Measurements from ENCODE around the gene ANO10.

The ANO10 gene

DNA sequence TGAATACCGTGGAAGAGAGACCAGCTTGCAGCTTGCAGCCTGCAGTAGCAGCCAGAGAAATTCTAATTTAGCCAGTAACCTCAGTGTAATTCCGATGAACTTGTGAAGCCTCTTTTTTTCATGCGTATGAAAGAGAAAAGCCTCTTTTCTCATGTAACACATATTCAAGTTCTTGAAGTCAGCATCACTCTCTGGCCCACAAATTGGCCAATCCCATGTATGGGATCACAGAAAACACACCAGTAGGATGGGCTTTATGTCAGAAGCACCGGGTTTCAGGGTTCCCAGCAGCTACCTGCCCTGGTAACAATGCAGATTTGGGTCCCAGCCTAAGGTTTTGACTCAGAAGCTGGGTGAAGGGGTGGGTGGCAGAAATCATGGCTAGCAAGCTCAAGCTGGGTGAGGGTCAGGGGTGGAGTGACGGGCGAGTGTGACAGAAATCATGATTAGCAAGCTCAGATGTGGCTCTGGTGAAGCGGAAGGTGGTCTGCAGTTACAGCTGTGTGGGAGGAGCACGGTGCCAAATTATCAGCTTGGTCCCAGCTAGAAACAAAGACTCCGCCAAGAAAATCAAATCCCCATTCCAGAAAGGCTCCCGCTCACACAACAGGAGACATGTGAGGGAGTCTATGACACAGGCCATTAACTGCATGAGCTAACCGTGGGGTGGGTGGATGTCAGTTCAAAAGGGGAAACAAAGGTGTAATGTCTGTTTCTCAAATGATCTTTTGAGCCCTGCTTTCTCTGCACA, 248.8 kb downstream of the ANO10 start:
- H3K4me1 ChIP-seq (ENCODE audit: control insufficient read depth, insufficient read depth, low read length, poor library complexity, severe bottlenecking): no peaks in the 10 kb centered on the region
- no peaks in the 10 kb centered on the region for H3K36me3 ChIP-seq (ENCODE audit: control insufficient read depth, insufficient read depth, low read length)
- H3K4me3 ChIP-seq (ENCODE audit: extremely low read depth, insufficient read depth, low read length, poor library complexity, severe bottlenecking): no peak overlapping the region
- WGBS, 2 experiments (ENCODE audit: insufficient coverage in 2 of 2): 68 to 69% methylated on average over 8 of the region's 11 CpGs
- H3K27ac ChIP-seq (ENCODE audit: low read depth, low read length, severe bottlenecking): no peak overlapping the region
- H3K9me3 ChIP-seq (ENCODE audit: control insufficient read depth, low read length): no peaks in the 10 kb centered on the region

DNA sequence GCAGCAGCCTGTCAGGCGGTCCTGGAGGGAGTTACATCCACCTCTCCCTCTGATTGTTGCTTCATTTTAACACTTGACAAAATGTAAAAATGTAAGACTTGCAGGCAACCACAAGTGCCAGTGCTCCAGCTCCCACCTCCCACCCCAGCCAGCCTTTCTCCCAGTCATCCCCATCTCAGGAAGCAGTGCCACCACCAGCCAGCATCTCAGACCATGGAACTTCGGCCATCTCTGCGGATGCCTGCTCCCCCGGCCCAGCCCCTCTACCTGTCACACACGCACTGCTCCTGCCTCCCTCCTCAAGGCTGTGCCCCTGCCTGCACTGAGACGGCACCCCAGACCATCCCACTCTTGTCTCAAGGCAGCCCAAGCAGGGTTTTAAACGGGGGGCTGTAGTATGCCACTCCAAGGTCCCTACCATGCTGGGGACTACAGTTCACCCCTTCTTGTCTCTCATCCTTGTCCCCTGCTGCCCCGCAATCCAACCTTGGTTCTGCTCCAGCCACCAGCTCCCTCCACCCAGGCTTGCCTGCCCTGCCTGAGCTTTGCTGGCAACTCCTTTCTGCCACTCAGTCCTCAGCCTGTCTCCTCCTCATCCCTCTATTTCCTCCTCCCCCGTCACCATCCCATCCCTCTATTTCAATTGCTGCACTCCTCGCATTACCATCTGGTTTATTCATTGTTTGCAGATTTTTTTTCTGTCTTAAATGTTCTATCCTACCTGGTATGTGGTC, 249.6 kb downstream of the ANO10 start:
- WGBS, 2 experiments (ENCODE audit: insufficient coverage in 2 of 2): 84 to 94% methylated on average over 7 to 10 of the region's 10 CpGs
- Histone ChIP-seq H3K9me3 (ENCODE audit: control insufficient read depth, low read length) (no peaks in the 10 kb centered on the region), H3K36me3 (ENCODE audit: control insufficient read depth, insufficient read depth, low read length) (no peaks in the 10 kb centered on the region), H3K27ac (ENCODE audit: low read depth, low read length, severe bottlenecking) (no peak overlapping the region), H3K4me1 (ENCODE audit: control insufficient read depth, insufficient read depth, low read length, poor library complexity, severe bottlenecking) (no peaks in the 10 kb centered on the region), H3K4me3 (ENCODE audit: extremely low read depth, insufficient read depth, low read length, poor library complexity, severe bottlenecking) (no peak overlapping the region)

- no peaks in the 10 kb centered on the region for H3K4me1 ChIP-seq (ENCODE audit: control insufficient read depth, insufficient read depth, low read length, poor library complexity, severe bottlenecking)
- WGBS, 2 experiments (ENCODE audit: insufficient coverage in 2 of 2): no CpG with 5 or more reads among the region's 3 CpGs
- H3K4me3 ChIP-seq (ENCODE audit: extremely low read depth, insufficient read depth, low read length, poor library complexity, severe bottlenecking): no peak overlapping the region
- H3K27ac ChIP-seq (ENCODE audit: low read depth, low read length, severe bottlenecking): no peak overlapping the region
- no peaks in the 10 kb centered on the region for H3K9me3 ChIP-seq (ENCODE audit: control insufficient read depth, low read length)
- no peaks in the 10 kb centered on the region for H3K36me3 ChIP-seq (ENCODE audit: control insufficient read depth, insufficient read depth, low read length)
Measured at GRCh38 chr3:43371494-43371893, 250.3 kb downstream of the ANO10 start.

DNA sequence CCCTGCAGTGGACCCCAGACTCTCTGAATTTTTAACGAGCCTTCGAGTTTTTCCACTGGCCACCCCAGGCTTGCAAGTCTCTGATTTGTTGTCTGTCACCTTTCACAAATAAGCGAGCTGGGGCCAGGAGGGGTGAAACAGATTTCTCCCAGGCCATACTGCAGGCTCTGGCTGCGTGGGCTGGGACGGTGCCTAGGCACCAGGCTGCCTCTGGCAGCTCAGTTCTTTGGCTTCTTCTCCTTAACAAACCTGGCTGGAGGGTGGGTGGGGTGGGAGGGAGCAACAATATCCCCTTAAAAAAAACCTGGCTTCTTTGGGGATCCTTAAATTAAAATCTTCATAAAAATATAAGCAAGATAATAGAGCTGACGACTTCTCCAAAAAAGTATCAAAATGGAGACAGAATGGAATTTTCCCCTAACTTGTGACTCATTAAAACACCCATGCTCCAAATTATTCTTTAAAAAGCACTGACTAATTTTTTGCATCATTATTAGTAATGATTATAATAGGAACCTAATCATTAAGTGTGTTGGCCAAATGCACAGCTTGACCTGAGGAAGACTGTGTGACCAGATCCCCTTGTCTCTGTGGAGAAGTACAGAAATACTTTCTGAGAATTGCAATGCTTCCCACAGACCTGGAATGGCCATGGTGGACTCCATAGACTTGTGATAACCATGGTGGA, 251.4 kb downstream of the ANO10 start:
- 58 to 83% methylated on average over 2 to 3 of the region's 6 CpGs for WGBS, 2 experiments (ENCODE audit: insufficient coverage in 2 of 2)
- H3K4me1 ChIP-seq (ENCODE audit: control insufficient read depth, insufficient read depth, low read length, poor library complexity, severe bottlenecking): no peaks in the 10 kb centered on the region
- no peak overlapping the region for H3K4me3 ChIP-seq (ENCODE audit: extremely low read depth, insufficient read depth, low read length, poor library complexity, severe bottlenecking)
- H3K27ac ChIP-seq (ENCODE audit: low read depth, low read length, severe bottlenecking): no peak overlapping the region
- H3K36me3 ChIP-seq (ENCODE audit: control insufficient read depth, insufficient read depth, low read length): peaks cover 5% of the 10 kb centered on the region
- H3K9me3 ChIP-seq (ENCODE audit: control insufficient read depth, low read length): no peaks in the 10 kb centered on the region

- Histone ChIP-seq H3K4me3 (ENCODE audit: extremely low read depth, insufficient read depth, low read length, poor library complexity, severe bottlenecking) (no peak overlapping the region), H3K27ac (ENCODE audit: low read depth, low read length, severe bottlenecking) (no peak overlapping the region), H3K9me3 (ENCODE audit: control insufficient read depth, low read length) (no peaks in the 10 kb centered on the region), H3K36me3 (ENCODE audit: control insufficient read depth, insufficient read depth, low read length) (peaks cover 7% of the 10 kb centered on the region), H3K4me1 (ENCODE audit: control insufficient read depth, insufficient read depth, low read length, poor library complexity, severe bottlenecking) (no peaks in the 10 kb centered on the region)
- WGBS, 2 experiments (ENCODE audit: insufficient coverage in 2 of 2): 91 to 93% methylated on average over 5 to 6 of the region's 8 CpGs
Measured at GRCh38 chr3:43369404-43370292, 252.2 kb downstream of the ANO10 start.

GRCh38 chr3:43366885-43367284, 254.9 kb downstream of the ANO10 start:
- Histone ChIP-seq H3K36me3 (ENCODE audit: control insufficient read depth, insufficient read depth, low read length) (peaks cover 7% of the 10 kb centered on the region), H3K4me1 (ENCODE audit: control insufficient read depth, insufficient read depth, low read length, poor library complexity, severe bottlenecking) (no peaks in the 10 kb centered on the region), H3K4me3 (ENCODE audit: extremely low read depth, insufficient read depth, low read length, poor library complexity, severe bottlenecking) (no peak overlapping the region), H3K9me3 (ENCODE audit: control insufficient read depth, low read length) (no peaks in the 10 kb centered on the region), H3K27ac (ENCODE audit: low read depth, low read length, severe bottlenecking) (no peak overlapping the region)
- WGBS, 2 experiments (ENCODE audit: insufficient coverage in 2 of 2): 91 to 94% methylated on average over 8 to 9 of the region's 9 CpGs

DNA sequence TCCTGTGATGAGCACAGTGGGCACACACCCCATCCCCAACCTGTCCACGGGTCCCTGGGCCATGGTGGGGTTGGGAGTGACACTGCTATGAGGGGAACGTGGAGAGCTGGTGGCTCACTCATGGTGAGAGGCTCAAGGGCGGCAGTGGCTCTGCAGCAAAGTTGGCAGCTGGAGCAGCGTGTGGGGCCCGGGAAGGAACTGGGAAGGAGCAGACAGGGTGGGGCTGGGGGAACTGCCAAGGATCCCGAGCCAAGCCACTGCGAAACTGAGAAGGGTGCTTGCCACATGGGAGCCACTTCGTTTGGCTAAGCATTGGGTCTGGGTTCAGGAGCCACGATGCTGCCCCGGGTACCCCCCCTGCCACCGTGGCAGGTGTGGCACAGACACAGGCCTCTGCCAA, 255.3 kb downstream of the ANO10 start:
- Histone ChIP-seq H3K9me3 (ENCODE audit: control insufficient read depth, low read length) (no peaks in the 10 kb centered on the region), H3K4me3 (ENCODE audit: extremely low read depth, insufficient read depth, low read length, poor library complexity, severe bottlenecking) (no peak overlapping the region), H3K36me3 (ENCODE audit: control insufficient read depth, insufficient read depth, low read length) (peaks cover 7% of the 10 kb centered on the region), H3K27ac (ENCODE audit: low read depth, low read length, severe bottlenecking) (no peak overlapping the region), H3K4me1 (ENCODE audit: control insufficient read depth, insufficient read depth, low read length, poor library complexity, severe bottlenecking) (no peaks in the 10 kb centered on the region)
- WGBS, 2 experiments (ENCODE audit: insufficient coverage in 2 of 2): 91 to 96% methylated on average over 8 to 11 of the region's 11 CpGs

GRCh38 chr3:43365601-43366305, 256.1 kb downstream of the ANO10 start:
- Histone ChIP-seq H3K36me3 (ENCODE audit: control insufficient read depth, insufficient read depth, low read length) (peaks cover 7% of the 10 kb centered on the region), H3K4me1 (ENCODE audit: control insufficient read depth, insufficient read depth, low read length, poor library complexity, severe bottlenecking) (no peaks in the 10 kb centered on the region), H3K4me3 (ENCODE audit: extremely low read depth, insufficient read depth, low read length, poor library complexity, severe bottlenecking) (no peak overlapping the region), H3K9me3 (ENCODE audit: control insufficient read depth, low read length) (no peaks in the 10 kb centered on the region), H3K27ac (ENCODE audit: low read depth, low read length, severe bottlenecking) (no peak overlapping the region)
- 90 to 95% methylated on average over 11 to 12 of the region's 12 CpGs for WGBS, 2 experiments (ENCODE audit: insufficient coverage in 2 of 2)

DNA sequence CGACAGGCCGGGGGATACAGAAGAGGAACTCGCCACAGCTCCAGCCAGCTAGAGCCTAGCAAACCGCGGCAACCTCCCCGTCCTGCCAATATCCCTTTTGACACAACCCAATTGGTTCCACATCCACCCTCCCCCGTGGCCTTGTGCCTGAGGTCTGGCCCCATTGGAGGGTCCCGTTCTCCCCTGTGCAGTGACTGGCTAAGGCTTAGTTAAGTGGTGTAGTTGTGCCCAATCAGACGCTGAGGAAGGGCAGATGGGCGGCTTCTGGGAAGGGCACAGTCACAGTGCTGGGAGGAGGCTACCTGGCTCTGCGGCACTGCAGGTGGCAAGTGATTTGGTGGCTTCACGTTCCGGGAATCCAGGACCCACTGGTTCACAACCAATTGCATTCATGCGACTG, 256.9 kb downstream of the ANO10 start:
- Histone ChIP-seq H3K4me1 (ENCODE audit: control insufficient read depth, insufficient read depth, low read length, poor library complexity, severe bottlenecking) (no peaks in the 10 kb centered on the region), H3K27ac (ENCODE audit: low read depth, low read length, severe bottlenecking) (no peak overlapping the region), H3K36me3 (ENCODE audit: control insufficient read depth, insufficient read depth, low read length) (peaks cover 7% of the 10 kb centered on the region), H3K4me3 (ENCODE audit: extremely low read depth, insufficient read depth, low read length, poor library complexity, severe bottlenecking) (no peak overlapping the region), H3K9me3 (ENCODE audit: control insufficient read depth, low read length) (no peaks in the 10 kb centered on the region)
- WGBS, 2 experiments (ENCODE audit: insufficient coverage in 2 of 2): 94% methylated on average over 12 to 13 of the region's 14 CpGs

GRCh38 chr3:43364494-43364893, 257.3 kb downstream of the ANO10 start:
- Histone ChIP-seq H3K4me1 (ENCODE audit: control insufficient read depth, insufficient read depth, low read length, poor library complexity, severe bottlenecking) (no peaks in the 10 kb centered on the region), H3K9me3 (ENCODE audit: control insufficient read depth, low read length) (no peaks in the 10 kb centered on the region), H3K4me3 (ENCODE audit: extremely low read depth, insufficient read depth, low read length, poor library complexity, severe bottlenecking) (no peak overlapping the region), H3K27ac (ENCODE audit: low read depth, low read length, severe bottlenecking) (no peak overlapping the region), H3K36me3 (ENCODE audit: control insufficient read depth, insufficient read depth, low read length) (peaks cover 7% of the 10 kb centered on the region)
- WGBS, 2 experiments (ENCODE audit: insufficient coverage in 2 of 2): 93 to 97% methylated on average over 8 to 14 of the region's 14 CpGs

Data from mesodermal cell (in vitro differentiated cells).